Measurements from ENCODE around the gene ALDH4A1. TPM values are rescaled to one million over a fixed set of nuclear protein-coding genes. Genes with fewer than 3 reads are reported as not detected.

ALDH4A1 gene
- total and polyA plus RNA-seq, 9 of the 15 experiments (the other 6 are each of a cell fraction or from before 2014, with no cell fraction given), result 0.27 to 31.4 (median 16.6) TPM

- H3K9ac ChIP-seq (ENCODE audit: insufficient read depth in 1 of 2, low read depth in 2 of 2, low read length in 2 of 2), result peak overlapping the region in 1 of 2 experiments; percentile 40; a peak in 1 of 4 replicates
- H3K4me2 ChIP-seq (ENCODE audit: insufficient read depth, low read length), result no peak overlapping the region
- ChIA-PET CTCF (ENCODE audit: low intra/inter-chr PET ratio) (interaction anchor here (7.0 kb wide), 1 partner anchor 30 kb away, joined by 108 read pairs; no protein-coding TSS in a partner anchor), POLR2A (interaction anchor here (0.6 to 0.9 kb wide), 3 partner anchors 9 to 173 kb away, joined by 3 to 4 read pairs (median 3); no protein-coding TSS in a partner anchor)
- FAIRE-seq (no peak), ATAC-seq (no peak), DNase-seq (ENCODE audit: extremely low read depth in 1 of 4, low spot score in 3 of 4) (no peak)
- H4K20me1 ChIP-seq (replicated peaks; ENCODE audit: control insufficient read depth, insufficient read depth, low read length), result peaks cover 3% of the 10 kb centered on the region; the same call in 1 of the 2 replicates
- no peaks in the 10 kb centered on the region for H3K9me3 ChIP-seq (replicated peaks; ENCODE audit: control insufficient read depth, insufficient read depth, low read depth, low read length)
- H2AFZ ChIP-seq (ENCODE audit: low read depth, low read length), result no peak overlapping the region
- peaks cover 12% of the 10 kb centered on the region; the same call in 1 of the 3 replicates for H3K36me3 ChIP-seq (ENCODE audit: control insufficient read depth, insufficient read depth, low read length)
- 80% methylated on average over 22 of the region's 24 CpGs for WGBS (ENCODE audit: insufficient coverage, low coverage, missing lambda C conversion rate)
- no peak for TF ChIP-seq ZNF311 (CRISPR knock-in tag; IDR thresholded peaks at IDR 0.05)
- H3K27me3 ChIP-seq (ENCODE audit: control insufficient read depth in 2 of 2, insufficient read depth in 2 of 2, low read length in 2 of 2), result no peaks in the 10 kb centered on the region
- no peaks in the 10 kb centered on the region for H3K79me2 ChIP-seq (ENCODE audit: control insufficient read depth, insufficient read depth, low read length)
- no peak overlapping the region for H3K27ac ChIP-seq (ENCODE audit: extremely low read depth, low read depth, low read length)
- in situ Hi-C loops (cut with MboI), result loop anchor here (10.0 kb wide), 2 partner anchors 363 to 773 kb away; no protein-coding TSS in a partner anchor
- no peak overlapping the region for H3K4me3 ChIP-seq
- intact Hi-C loops (cut with micrococcal nuclease), result no loop called here
- H3K9me1 ChIP-seq (ENCODE audit: control insufficient read depth, insufficient read depth, low read length), result no peaks in the 10 kb centered on the region
- BruUV-seq (replicated peaks), result no TSS peak
- H3K4me1 ChIP-seq (replicated peaks in 1 of 2; ENCODE audit: control insufficient read depth in 2 of 2, insufficient read depth in 2 of 2, low read length in 2 of 2), result peaks cover 0 to 15% of the 10 kb centered on the region in 2 experiments; a peak in 1 of 5 replicates
These were observed 20.5 kb downstream of the ALDH4A1 start for GRCh38 chr1:18881642-18882431.

- Histone ChIP-seq H3K4me3 (no peak overlapping the region), H2AFZ (ENCODE audit: low read depth, low read length) (no peak overlapping the region), H3K27me3 (ENCODE audit: control insufficient read depth in 2 of 2, insufficient read depth in 2 of 2, low read length in 2 of 2) (no peaks in the 10 kb centered on the region), H3K79me2 (ENCODE audit: control insufficient read depth, insufficient read depth, low read length) (no peaks in the 10 kb centered on the region), H3K4me1 (replicated peaks in 1 of 2; ENCODE audit: control insufficient read depth in 2 of 2, insufficient read depth in 2 of 2, low read length in 2 of 2) (peaks cover 0 to 15% of the 10 kb centered on the region in 2 experiments; a peak in 1 of 5 replicates), H4K20me1 (replicated peaks; ENCODE audit: control insufficient read depth, insufficient read depth, low read length) (peaks cover 3% of the 10 kb centered on the region; the same call in 1 of the 2 replicates), H3K4me2 (ENCODE audit: insufficient read depth, low read length) (no peak overlapping the region), H3K36me3 (ENCODE audit: control insufficient read depth, insufficient read depth, low read length) (peaks cover 11% of the 10 kb centered on the region; the same call in 1 of the 3 replicates), H3K9ac (ENCODE audit: insufficient read depth in 1 of 2, low read depth in 2 of 2, low read length in 2 of 2) (peak overlapping the region in 1 of 2 experiments; percentile 43; a peak in 1 of 4 replicates), H3K27ac (ENCODE audit: extremely low read depth, low read depth, low read length) (no peak overlapping the region), H3K9me1 (ENCODE audit: control insufficient read depth, insufficient read depth, low read length) (no peaks in the 10 kb centered on the region), H3K9me3 (replicated peaks; ENCODE audit: control insufficient read depth, insufficient read depth, low read depth, low read length) (no peaks in the 10 kb centered on the region)
- no peak for FAIRE-seq
- DNase-seq (ENCODE audit: extremely low read depth in 1 of 4, low spot score in 3 of 4), result no peak
- CTCF ChIA-PET (ENCODE audit: low intra/inter-chr PET ratio), result interaction anchor here (0.7 to 7.0 kb wide), 2 partner anchors 31 to 773 kb away, joined by 3 to 108 read pairs; no protein-coding TSS in a partner anchor
- BruUV-seq (replicated peaks), result no TSS peak
- POLR2A ChIA-PET, result interaction anchor here (0.7 to 1.1 kb wide), 2 partner anchors 10 to 26 kb away, joined by 3 read pairs; no protein-coding TSS in a partner anchor
- intact Hi-C loops (cut with micrococcal nuclease), result no loop called here
- in situ Hi-C loops (cut with MboI), result loop anchor here (10.0 kb wide), 2 partner anchors 364 to 774 kb away; no protein-coding TSS in a partner anchor
- no peak for ATAC-seq
- 92% methylated on average over 2 of the region's 2 CpGs for WGBS (ENCODE audit: insufficient coverage, low coverage, missing lambda C conversion rate)
- TF ChIP-seq ZNF695 (CRISPR knock-in tag; IDR thresholded peaks at IDR 0.05) (no peak), RNF219 (CRISPR knock-in tag; IDR thresholded peaks at IDR 0.05) (no peak), NFE2 (IDR thresholded peaks at IDR 0.05; ENCODE audit: low read depth) (peak; percentile 36; the same call in 1 of the 2 replicates), ZKSCAN1 (IDR thresholded peaks at IDR 0.05; ENCODE audit: low read depth, low read length) (no peak), CBFA2T2 (conservative IDR thresholded peaks at IDR 0.05) (no peak)
These were observed 21.2 kb downstream of the ALDH4A1 start for GRCh38 chr1:18881164-18881563.
